NCI-H526 (cell line): ENCODE results near the gene ANKMY2.
"Not testable (repeated sequence)": the region's sequence is repeated elsewhere in the genome, so short reads cannot be mapped to it uniquely, and the experiment has no call there.

Source experiments
- DNase-seq, 2 experiments: peaks; one replicate each; lab custom pipeline; 2025; lab: John Stamatoyannopoulos, UW

Gene ANKMY2

DNA sequence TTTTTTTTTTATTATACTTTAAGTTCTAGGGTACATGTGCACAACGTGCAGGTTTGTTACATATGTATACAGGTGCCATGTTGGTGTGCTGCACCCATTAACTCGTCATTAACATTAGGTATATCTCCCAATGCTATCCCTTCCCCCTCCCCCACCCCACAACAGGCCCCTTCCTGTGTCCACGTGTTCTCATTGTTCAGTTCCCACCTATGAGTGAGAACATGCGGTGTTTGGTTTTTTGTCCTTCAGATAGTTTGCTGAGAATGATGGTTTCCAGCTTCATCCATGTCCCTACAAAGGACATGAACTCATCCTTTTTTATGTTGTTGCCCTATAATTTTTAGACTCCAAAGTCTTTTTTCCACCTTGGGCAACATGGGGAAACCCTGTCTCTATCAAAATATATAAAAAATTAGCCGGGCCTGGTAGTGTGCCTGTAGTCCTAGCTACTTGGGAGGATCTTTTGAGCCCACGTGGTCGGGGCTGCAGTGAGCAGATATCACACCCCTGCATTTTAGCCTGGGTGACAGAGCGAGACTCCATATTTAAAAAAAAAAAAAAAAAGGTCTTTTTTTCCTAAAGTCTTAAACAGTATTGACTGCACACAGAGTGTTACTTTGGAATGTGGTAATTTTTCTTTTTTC, 14.4 kb upstream of the ANKMY2 start:
- DNase-seq, result not testable (repeated sequence)

DNA sequence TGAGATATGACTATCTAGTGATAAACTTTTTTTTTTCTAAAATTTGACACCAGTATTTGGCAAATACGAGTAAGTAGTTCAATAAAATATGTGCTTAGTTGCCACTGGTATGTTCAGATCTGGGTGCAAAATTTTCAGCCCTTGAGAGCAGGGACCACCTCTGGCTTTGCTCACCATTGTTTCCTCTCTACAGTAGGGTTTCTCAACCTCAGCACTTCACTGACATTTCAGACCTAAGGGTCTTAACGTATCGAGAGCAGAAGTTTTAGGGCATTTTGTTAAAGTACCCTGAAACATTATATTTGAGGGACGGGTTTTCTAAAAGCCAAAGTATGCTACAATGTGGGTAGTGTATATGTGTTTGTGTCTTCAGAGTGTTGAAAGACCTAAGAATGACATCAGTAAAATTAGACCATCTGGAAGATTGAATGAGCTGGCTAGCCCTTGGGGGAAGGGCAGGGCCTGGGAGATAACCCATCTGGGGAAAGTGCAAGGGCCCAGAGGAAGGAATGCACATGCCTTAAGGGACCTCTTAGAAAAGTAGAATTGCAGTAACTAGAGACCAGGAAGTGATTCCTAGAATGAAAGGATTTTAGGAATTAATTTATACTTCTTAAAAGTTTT, 12.2 kb upstream of the ANKMY2 start:
- no peak for DNase-seq

DNA sequence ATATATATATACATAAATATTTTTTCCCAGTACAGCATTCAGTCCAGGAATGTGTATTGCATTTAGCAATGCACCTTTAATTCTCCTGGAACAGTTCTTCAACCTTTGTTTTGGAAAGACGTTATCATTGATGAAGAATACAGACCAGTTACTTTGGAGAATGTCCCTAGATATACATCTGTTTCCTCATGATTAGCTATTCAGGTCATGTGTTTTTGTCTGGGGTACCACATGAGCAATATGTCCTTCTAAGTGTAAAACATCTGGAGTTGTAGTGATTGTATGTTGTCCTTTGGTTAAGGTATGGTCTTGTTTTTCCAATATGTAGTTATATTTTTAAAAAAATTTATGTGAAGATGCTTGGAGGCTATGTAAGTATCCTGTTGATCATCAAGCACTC, 10.6 kb upstream of the ANKMY2 start:
- DNase-seq, result no peak

DNA sequence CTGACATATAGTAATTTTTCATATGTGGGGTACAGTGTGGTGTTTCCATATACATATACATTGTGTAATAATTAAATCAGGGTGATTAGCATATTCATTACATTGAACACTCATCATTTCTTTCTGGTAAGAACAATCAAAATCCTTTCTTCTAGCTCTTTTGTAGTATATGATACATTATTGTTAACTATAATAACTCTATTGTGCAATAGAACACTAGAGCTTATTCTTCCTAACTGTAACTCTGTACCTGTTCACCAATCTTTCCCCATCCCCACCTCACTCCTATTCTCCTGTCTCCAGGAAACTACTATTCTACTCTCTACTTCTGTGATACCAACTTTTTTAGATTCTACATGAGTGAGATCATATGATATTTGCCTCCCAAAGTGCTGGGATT, 9.8 kb upstream of the ANKMY2 start:
- DNase-seq, result no peak

DNA sequence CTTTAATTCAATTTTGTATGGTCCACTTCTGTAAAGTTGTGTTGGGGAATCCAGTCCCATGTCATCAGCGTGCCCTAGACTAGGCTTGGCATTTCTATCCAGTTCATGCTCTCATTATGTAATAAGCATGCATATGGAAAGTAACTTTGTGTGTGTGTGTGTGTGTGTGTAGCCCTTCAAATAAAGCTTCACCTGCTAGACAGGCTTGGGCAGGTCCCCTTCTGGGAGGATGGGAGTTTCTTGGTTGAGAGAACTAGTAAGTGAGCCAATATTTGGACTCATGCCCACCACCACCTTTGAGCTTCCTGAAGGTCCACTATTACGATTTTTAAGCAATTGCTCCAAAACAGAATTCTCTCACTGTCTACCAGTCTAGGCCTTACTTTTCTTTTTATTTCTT, 7.3 kb upstream of the ANKMY2 start:
- DNase-seq, result peak; percentile 73 to 84

DNA sequence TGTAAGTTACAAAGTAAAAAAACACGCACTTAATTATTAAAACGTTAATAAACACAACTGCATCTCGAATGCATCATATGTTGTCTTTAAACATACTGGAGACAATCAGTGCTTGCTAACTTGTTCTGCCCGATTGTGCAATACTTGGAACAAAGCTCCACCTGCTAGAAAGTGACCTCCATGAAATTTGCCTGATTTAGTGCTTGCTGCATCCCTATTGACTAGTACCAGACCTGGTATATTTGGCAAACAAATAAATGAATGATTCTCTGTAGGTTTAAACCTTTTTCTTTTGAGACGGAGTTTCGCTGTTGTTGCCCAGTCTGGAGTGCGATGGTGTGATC, 6.7 kb upstream of the ANKMY2 start:
- no peak for DNase-seq

DNA sequence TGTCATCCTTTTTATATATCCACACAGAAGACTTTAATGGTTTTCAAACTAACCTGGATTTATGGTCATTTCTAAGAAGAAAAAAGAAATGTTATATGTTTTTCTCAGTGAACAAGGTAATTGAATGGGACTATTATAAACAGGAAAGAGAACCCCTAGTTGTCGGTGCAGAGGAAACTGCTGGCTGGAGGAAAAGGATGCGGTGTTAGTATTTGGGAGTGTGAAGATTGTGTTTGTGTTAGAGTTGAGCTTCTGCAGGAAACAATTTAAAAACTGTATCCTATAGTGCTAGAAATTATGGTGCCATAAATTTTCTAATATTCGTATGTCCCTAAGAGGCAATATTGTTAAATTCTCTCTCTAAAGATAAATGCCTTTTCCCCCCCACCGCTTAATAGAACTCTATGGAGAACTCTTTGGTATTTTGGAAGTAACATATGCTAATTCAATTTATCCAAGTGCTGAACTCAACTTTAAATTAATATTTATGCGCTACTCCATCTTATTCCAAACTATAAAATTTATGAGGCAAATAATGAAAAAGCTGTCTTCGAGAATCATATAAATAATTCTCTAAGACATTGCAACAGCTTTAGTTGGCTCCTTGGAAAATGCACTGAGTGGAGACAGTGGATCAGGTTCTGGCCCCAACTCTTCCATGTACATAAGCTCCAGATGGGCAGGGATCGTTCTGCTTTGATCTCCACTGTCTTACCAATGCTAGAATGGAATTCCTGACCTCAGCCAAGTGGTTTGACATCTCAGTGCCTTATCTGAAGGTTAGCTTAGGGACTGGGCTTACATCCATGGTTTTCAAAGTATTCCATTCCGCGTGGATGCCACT, 6.1 kb upstream of the ANKMY2 start:
- DNase-seq, result no peak

DNA sequence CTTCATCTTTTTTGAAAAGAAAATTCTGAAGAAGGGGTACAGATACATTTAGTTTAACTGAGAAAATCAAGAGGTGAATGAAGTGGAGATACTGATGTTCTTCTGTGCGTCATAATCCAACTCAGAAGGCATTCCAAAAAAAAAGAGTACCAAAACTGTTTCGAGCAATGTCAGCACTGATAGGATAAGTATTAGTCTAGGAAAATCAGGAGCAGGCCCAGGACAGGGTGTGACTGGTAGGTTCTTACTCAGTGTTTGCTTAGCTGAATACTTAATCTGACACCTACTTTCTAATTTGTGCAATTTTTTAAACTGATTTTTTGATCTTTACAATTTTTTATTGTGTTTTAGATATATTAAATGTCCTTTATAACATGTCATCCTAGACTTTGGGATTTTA, 4.7 kb upstream of the ANKMY2 start:
- no peak for DNase-seq

DNA sequence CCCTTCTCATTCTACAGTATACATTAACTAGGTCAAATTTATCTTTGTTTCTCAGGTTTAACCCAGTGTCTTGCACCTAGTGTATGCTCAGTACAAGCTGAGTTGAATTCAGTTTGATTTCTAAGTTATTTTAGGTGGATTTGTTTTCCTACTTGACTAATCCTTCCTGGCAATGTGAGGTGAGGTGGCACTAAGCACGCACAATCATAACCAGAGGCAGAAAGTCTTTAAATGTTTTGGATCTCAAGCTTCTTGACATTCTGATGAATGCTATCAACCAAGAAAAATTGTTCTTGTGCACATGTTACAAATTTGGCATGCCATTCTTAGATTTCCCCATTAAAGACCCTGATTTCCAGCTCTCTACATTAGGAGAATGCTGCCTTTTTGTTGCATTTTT, 3.6 kb upstream of the ANKMY2 start:
- no peak for DNase-seq

DNA sequence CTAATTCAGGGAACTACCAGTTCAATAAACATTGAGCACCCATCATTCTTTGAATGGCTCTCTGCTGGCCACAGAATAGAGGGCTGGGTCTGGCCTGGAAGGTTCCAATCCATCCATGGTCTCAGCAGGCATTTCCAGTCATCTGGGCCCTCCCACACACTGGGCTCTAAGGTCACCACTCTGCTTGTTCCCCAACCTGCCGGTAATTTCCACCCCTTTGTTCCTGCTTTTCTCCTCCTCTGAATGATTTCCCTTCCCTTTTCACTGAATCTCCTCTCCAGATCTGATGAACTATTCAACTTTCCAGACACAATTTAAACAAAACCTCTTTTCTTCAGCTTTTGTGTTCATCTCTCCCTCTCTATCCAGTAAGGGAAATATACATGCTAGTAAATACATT, 3.0 kb upstream of the ANKMY2 start:
- DNase-seq, result no peak

DNA sequence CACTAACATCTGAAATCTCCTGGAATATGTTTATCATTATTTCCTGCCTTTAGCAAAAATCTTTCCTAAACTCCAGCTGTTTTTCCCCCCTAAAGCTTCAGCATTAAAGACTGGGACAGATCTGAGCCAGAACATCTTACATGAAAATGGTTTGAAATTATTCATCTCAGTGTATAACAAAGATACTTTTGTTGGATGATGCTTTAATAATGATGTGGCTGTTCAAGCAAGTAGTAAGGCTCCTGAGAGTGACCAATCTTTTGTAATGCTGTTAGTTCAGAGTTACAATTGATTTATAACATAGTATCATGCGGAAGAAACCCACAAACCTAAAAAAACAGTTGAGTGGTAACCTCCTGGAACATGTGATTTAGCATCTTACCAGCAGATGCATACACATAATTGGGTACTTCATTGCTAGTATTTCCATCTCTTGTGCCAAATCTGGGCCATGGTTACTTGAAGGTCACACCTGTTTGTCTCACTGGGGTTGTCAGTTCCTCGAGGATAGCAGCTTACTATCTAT, 1.9 kb upstream of the ANKMY2 start:
- peak in 1 of 2 experiments; percentile 45 for DNase-seq

DNA sequence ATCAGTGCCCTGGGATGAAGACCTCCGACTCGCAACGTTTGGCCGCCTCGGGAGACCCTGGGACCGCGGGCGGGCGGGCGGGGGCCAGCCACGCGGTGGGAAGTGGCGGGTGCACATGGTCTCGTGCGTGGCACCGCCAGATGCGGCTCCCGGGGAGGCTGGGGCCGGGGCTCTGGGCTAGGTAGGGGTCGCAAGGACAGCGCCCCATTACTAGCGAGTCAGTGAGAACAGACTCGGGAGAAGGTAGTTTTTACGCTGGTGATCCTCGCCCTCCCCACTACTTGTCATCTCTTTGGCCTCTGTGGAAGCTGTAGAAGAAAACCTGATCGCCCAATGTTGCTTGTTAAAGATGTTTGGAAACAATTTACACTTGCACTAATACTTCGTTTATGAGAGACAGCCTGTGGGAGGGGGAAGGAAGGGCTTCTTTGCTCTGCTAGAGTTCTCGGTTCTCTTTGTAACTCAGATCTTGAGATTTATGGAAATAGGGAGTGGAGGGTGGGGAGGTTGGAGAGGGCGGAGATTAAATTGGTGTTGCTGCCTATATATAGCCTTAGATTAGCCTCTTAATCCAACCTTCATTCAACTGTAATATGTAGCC, 1.0 kb upstream of the ANKMY2 start:
- peak in 1 of 2 experiments; percentile 50 for DNase-seq

DNA sequence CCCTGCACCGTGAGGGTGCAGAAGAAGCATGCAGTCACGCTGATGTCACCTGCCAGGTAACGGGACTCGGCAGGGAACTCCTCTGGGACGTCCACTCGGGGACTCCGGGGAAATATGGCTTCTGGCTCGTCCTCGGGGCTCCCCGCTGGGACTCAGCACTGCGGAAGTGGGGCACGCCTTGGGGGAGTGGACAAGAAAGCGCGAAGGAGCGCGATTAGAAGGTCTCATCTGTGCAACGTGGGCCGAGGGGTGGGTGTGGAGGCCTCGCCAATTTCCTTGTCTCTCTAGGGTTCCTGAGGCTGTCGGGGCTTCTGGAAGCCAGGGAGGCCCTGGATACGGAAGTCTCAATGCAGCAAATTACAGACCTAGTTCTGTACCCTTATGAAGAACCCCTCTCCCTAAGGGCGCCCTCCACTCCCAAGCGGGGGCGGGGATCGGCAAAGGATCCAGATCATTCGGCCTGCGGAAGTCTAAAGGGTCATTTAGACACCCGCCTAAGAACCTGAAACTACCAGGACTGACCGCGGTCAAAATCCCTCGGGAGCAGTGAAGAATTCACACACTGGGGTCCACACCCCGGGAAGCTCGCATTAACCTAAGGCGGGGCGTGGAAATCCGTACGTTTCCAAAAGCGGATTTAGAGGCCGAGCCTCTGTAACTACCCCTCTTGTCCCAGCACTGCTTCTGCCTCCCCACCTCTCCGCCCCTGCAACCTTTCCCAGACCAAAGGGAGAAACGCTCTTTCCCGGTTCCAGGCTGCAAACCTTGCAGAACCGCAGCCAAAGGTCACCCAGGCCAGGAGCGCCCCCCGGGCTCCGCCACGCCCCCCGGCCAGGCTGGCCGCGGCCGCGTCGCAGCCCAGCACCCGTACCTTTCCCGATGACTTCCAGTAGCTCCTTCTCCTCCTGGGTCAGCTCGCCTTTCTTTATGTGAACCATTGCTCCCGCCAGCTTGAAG, 640 bp downstream of the ANKMY2 start:
- DNase-seq, result peak; percentile 29 to 68

DNA sequence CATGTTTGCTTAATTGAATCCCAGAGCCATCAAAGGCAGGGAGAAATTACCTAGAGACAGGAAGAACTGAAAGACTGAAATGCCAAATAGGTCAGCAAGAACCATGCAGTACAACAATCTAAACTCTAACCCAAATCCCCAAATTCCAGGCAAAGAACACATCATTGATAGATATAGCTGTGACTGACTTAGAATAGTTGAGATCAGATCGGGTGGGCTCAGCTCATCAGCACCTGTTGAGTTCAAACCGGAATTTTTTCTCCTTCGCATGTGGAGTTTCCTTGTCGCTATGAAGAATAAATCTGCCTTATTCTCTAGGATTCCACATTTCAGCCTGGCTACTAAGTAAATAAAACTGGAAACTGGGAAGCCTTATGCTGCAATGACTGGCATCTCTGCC, 1.4 kb downstream of the ANKMY2 start:
- no peak for DNase-seq

DNA sequence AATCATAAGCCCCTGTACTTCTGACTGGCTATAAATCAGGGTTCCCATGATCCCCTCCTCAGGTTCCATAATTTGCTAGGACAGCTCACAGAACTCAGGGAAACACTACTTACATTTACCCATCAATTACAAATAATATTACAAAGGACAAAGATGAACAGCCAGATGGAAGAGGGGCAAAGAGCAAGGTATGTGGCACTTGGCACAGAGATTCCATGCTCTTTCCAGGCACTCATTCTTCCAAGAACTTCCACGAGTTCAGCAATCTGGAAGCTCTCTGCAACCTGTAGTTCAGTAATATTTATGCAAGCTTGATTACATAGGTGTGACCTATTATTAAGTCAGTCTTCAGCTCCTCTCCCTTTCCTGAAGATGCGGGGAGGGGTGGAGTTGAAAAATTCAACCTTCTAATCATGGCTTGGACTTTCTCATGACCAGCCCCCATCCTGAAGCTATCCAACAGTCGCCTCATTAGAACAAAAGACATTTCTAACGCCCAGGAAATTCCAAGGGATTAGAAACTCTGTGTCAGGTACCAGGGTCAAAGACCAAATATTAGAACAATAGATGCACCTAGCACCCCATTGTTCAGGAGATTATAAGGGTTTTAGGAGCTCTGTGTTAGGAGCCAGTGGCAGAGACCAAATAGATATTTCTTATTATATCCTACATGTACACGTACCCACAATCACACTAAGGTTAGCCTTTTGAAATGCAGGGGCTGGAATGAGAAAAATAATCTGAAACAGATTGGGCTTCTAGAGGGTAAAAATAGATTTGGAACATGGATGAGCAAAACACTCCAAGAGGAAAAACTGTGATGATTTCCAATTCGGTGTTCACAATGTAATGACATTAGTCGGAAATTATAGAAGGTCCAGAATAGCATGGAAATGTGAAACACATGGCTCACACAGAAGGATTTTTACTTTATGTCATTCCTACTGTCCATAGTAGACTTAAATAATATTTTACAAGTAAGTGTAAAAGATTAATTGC, 7.0 kb downstream of the ANKMY2 start:
- no peak for DNase-seq

DNA sequence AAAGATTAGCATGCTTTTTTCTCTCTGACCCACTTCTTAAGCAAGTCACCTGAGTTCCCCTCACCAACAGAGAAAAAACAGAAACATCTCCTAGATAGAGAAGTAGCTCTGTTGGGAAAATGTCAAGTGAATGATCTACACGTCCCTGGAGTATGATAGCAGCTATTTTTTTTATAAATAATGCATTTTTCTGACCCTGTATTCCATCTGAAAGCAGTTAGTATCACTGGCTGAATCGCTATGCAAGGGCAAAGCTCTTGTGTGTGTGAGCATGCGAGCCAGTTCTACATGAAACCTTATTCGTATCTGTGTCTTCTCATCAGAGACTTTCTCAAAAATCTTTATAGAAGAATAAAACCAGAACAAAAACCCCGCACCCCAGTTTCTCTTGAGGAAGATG, 8.2 kb downstream of the ANKMY2 start:
- DNase-seq, result no peak

DNA sequence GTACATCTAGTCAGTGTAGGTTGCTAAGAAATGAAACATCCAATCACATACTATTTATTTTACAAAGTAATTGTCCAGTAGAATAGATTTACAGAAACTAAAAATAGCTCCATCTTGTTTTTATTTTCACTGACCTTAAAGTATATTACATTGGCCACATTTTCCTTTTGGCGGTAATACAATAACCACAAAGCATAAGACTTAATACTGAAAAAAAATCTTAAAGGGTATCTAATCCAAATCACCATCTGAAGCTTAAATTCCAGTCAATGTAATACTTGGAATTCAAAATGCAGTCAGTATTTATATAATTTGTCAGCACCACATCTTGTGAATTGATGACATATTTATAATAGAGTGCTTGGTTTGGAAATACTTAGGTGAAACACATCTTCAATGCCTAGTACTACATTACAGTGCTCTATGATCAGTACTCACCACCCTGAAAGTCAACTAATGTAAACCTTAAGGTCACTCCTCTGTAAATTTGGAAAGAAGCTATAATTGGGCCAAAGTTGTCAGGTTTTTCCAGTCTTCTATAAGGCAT, 8.9 kb downstream of the ANKMY2 start:
- DNase-seq, result no peak

DNA sequence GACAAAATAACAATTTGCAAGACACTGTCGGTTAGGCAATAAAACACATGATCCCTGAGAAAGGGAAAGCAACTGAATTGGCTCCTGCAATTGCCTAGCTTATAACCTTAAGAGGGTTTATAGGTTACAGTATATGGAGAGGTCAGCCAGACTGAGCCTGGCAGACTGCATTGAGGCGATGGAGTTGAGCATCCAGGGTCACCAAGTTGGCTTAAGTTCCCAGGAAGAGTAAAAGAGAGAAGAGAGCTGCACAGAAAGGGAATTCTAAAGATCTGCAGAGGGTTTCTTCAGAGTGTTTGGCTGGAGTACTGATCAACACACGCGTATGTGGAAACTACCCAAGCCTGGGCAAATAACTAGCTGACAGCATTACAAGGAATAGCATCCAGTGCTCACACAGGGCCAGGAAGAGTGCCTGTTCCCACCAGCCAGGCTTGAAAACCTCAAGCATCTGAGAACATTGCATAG, 11.2 kb downstream of the ANKMY2 start:
- no peak for DNase-seq

DNA sequence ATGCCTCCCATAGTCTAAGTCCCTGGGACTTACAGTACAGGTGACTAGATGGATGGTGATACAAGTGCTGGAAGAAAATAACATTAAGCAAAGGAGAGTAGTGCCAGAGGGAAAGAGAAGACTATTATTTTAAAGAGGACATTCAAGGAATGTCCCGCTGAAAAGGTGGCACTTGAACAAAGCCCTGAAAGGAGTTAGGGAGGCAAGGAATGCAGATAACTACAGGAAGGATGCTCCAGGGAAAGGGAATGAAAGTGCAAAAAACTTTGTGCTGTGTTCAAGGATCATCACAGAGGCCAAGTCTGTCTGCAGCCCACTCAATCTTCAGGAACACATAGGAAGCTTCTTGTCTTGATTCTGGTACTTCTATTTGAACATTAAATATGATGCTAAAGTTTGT, 14.9 kb downstream of the ANKMY2 start:
- DNase-seq, result no peak

DNA sequence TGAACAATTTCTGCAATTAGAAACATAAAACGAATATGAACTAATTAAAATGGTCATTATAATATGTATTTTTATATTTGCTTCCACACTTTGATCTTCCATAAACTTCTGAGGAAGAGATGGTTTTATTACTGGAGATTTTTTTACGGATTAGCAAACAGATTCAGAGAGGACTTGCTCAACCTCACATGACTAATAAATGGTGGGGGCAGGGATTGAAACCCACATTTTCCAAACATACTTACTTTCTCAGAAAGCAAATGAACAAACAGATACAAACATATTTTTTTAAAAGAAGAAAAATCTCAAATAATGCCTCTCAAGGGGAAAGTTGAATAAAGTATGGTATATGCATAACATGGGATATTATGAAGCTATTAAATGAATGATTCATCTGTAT, 18.3 kb downstream of the ANKMY2 start:
- DNase-seq, result no peak
